MM.1S (cell line): ENCODE measurements around the gene SLC4A8.
"Not testable (repeated sequence)": the region's sequence is repeated elsewhere in the genome, so short reads cannot be mapped to it uniquely, and the experiment has no call there.

Source experiments
- CTCF ChIP-seq: fragments of 300-600 bp; sonication (generic); IDR thresholded peaks from 2 replicates; pipeline ENCODE4 v1.5.1; 2016; ENCODE audit warnings: antibody characterized with exemption, low read length, mixed read lengths
- EZH2 ChIP-seq: fragments of 300-600 bp; sonication (generic); optimal IDR thresholded peaks from 2 replicates; pipeline ENCODE3; 2017; ENCODE audit warnings: low read depth, mild to moderate bottlenecking, antibody characterized with exemption, low read length, mixed read lengths
- EZH2phosphoT487 ChIP-seq: fragments of 300-600 bp; sonication (generic); IDR thresholded peaks from 2 replicates; pipeline ENCODE4 v1.6.1; 2018; ENCODE audit warnings: antibody characterized with exemption, low read length

DNA sequence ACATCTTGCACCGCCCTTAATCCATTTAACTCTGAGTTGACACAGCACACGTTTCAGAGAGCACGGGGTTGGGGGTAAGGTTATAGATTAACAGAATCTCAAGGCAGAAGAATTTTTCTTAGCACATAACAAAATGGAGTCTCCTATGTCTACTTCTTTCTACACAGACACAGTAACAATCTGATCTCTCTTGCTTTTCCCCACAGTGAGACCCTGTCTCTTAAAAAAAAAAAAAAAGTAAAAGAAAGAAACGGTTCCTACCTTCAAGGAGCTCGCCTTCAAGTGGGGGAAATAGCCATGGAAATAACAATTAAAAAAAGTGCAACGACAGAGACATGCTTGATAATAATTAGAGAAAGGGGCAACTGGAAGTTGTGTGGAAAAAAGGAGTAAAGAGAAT, 30.4 kb downstream of the SLC4A8 start:
- TF ChIP-seq CTCF, EZH2phosphoT487, EZH2: not testable (repeated sequence)
